ENCODE results near the gene CCDC122.

DNA sequence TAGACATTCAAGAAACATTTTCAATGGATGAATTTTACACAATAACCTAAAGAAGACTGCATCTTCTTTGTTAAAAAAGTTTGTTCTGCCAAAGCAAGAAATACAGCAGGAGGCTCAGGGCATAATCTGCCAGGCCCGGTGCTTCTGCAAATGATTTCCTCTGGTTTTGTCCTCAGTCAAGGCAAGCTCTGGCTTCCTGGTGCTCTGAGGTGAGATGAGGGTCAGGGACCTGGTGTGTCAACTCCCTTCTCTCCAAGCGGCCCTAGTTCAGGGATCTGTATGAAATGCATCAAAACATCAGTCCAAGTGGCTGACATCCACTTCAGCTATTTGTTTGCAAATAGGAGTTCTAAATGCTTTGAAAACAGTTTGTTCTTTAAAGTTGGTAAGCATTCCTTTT lies 31.7 kb upstream of the CCDC122 start:
- no peak for TF ChIP-seq CBFB (CRISPR knock-in tag; IDR thresholded peaks at IDR 0.05; ENCODE audit: low read depth)
- TF ChIP-seq, protein P1, sequence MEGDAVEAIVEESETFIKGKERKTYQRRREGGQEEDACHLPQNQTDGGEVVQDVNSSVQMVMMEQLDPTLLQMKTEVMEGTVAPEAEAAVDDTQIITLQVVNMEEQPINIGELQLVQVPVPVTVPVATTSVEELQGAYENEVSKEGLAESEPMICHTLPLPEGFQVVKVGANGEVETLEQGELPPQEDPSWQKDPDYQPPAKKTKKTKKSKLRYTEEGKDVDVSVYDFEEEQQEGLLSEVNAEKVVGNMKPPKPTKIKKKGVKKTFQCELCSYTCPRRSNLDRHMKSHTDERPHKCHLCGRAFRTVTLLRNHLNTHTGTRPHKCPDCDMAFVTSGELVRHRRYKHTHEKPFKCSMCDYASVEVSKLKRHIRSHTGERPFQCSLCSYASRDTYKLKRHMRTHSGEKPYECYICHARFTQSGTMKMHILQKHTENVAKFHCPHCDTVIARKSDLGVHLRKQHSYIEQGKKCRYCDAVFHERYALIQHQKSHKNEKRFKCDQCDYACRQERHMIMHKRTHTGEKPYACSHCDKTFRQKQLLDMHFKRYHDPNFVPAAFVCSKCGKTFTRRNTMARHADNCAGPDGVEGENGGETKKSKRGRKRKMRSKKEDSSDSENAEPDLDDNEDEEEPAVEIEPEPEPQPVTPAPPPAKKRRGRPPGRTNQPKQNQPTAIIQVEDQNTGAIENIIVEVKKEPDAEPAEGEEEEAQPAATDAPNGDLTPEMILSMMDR (IDR thresholded peaks at IDR 0.05): no peak
- TF ChIP-seq EMX1 (CRISPR knock-in tag; IDR thresholded peaks at IDR 0.05): no peak
- TF ChIP-seq NFYB (CRISPR knock-in tag; conservative IDR thresholded peaks at IDR 0.05; ENCODE audit: low read depth): no peak
- no peak for TF ChIP-seq ZNF423 (CRISPR knock-in tag; IDR thresholded peaks at IDR 0.05)
- TF ChIP-seq, protein P2, sequence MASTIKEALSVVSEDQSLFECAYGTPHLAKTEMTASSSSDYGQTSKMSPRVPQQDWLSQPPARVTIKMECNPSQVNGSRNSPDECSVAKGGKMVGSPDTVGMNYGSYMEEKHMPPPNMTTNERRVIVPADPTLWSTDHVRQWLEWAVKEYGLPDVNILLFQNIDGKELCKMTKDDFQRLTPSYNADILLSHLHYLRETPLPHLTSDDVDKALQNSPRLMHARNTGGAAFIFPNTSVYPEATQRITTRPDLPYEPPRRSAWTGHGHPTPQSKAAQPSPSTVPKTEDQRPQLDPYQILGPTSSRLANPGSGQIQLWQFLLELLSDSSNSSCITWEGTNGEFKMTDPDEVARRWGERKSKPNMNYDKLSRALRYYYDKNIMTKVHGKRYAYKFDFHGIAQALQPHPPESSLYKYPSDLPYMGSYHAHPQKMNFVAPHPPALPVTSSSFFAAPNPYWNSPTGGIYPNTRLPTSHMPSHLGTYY (CRISPR knock-in tag; IDR thresholded peaks at IDR 0.05): no peak
- TF ChIP-seq, protein P3, sequence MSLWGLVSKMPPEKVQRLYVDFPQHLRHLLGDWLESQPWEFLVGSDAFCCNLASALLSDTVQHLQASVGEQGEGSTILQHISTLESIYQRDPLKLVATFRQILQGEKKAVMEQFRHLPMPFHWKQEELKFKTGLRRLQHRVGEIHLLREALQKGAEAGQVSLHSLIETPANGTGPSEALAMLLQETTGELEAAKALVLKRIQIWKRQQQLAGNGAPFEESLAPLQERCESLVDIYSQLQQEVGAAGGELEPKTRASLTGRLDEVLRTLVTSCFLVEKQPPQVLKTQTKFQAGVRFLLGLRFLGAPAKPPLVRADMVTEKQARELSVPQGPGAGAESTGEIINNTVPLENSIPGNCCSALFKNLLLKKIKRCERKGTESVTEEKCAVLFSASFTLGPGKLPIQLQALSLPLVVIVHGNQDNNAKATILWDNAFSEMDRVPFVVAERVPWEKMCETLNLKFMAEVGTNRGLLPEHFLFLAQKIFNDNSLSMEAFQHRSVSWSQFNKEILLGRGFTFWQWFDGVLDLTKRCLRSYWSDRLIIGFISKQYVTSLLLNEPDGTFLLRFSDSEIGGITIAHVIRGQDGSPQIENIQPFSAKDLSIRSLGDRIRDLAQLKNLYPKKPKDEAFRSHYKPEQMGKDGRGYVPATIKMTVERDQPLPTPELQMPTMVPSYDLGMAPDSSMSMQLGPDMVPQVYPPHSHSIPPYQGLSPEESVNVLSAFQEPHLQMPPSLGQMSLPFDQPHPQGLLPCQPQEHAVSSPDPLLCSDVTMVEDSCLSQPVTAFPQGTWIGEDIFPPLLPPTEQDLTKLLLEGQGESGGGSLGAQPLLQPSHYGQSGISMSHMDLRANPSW (CRISPR knock-in tag; conservative IDR thresholded peaks at IDR 0.05; ENCODE audit: low read depth): no peak
- no peak for TF ChIP-seq FOXP1 (CRISPR knock-in tag; IDR thresholded peaks at IDR 0.05; ENCODE audit: borderline replicate concordance)
- TF ChIP-seq, protein P4, sequence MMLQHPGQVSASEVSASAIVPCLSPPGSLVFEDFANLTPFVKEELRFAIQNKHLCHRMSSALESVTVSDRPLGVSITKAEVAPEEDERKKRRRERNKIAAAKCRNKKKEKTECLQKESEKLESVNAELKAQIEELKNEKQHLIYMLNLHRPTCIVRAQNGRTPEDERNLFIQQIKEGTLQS (CRISPR knock-in tag; conservative IDR thresholded peaks at IDR 0.05): no peak

All from WTC11 (cell line).